Head of caudate nucleus (tissue), 42 donors: ENCODE measurements around the gene NUP50.

Experiments
- DNase-seq, 42 donors: peaks; one replicate each; pipeline versions ENCODE4 v3.0.0 to v3.0.0-alpha.2; 2020 to 2021; ENCODE audit warnings: mixed read lengths in 7 of 42
- intact Hi-C: fragments of 100-400 bp; cut with DNase I; formaldehyde crosslinking; loops from one replicate; pipeline ENCODE4 v1.15.0; 2022

NUP50 gene

GRCh38 chr22:45155050-45155840 lies 8.5 kb upstream of the NUP50 start:
- no peak for DNase-seq
- intact Hi-C loops = no loop called here

GRCh38 chr22:45157907-45158306 lies 5.8 kb upstream of the NUP50 start:
- intact Hi-C loops = no loop called here
- DNase-seq = no peak

- intact Hi-C loops = no loop called here
- no peak for DNase-seq
These were observed 3.9 kb upstream of the NUP50 start for GRCh38 chr22:45159652-45160462.

GRCh38 chr22:45162531-45162930 lies 1.2 kb upstream of the NUP50 start:
- intact Hi-C loops = no loop called here

GRCh38 chr22:45163099-45163450 lies 650 bp upstream of the NUP50 start:
- intact Hi-C loops = no loop called here
- peak in 3 of 42 donors; percentile 15 to 25 (median 20) for DNase-seq

More at GRCh38 chr22:45162531-45162930, 1.2 kb upstream of the NUP50 start:
- no peak for DNase-seq

- intact Hi-C loops = no loop called here
- peak in 27 of 42 donors; percentile 10 to 58 (median 29) for DNase-seq
These were observed 754 bp downstream of the NUP50 start for GRCh38 chr22:45164270-45165088.

GRCh38 chr22:45166932-45167331 lies 3.2 kb downstream of the NUP50 start:
- intact Hi-C loops = no loop called here
- no peak for DNase-seq

- intact Hi-C loops = no loop called here
These were observed 6.1 kb downstream of the NUP50 start for GRCh38 chr22:45169591-45170466.

GRCh38 chr22:45171830-45172229 lies 8.1 kb downstream of the NUP50 start:
- peak in 20 of 42 donors; percentile 18 to 78 (median 47) for DNase-seq
- intact Hi-C loops = no loop called here

More at GRCh38 chr22:45169591-45170466, 6.1 kb downstream of the NUP50 start:
- DNase-seq = no peak

- intact Hi-C loops = no loop called here
- DNase-seq = no peak
These were observed 9.3 kb downstream of the NUP50 start for GRCh38 chr22:45172881-45173585.

GRCh38 chr22:45179276-45180049 lies 15.7 kb downstream of the NUP50 start:
- intact Hi-C loops = no loop called here

GRCh38 chr22:45180146-45180679 lies 16.5 kb downstream of the NUP50 start:
- DNase-seq = no peak
- intact Hi-C loops = no loop called here

More at GRCh38 chr22:45179276-45180049, 15.7 kb downstream of the NUP50 start:
- no peak for DNase-seq

GRCh38 chr22:45181240-45181639 lies 17.5 kb downstream of the NUP50 start:
- intact Hi-C loops = no loop called here

GRCh38 chr22:45181766-45182165 lies 18.0 kb downstream of the NUP50 start:
- no peak for DNase-seq
- intact Hi-C loops = no loop called here

More at GRCh38 chr22:45181240-45181639, 17.5 kb downstream of the NUP50 start:
- DNase-seq = no peak

- intact Hi-C loops = no loop called here
- DNase-seq = no peak
These were observed 20.2 kb downstream of the NUP50 start for GRCh38 chr22:45183974-45184373.

- intact Hi-C loops = no loop called here
- DNase-seq = no peak
These were observed 22.2 kb downstream of the NUP50 start for GRCh38 chr22:45185718-45186514.
